Left kidney (tissue), 2 donors: ENCODE data around the gene SLC25A47. TPM values are rescaled to one million over a fixed set of nuclear protein-coding genes. Genes with fewer than 3 reads are reported as not detected.

Experiments
- DNase-seq: peaks from one replicate; pipeline ENCODE4 v3.0.0-alpha.2; 2013
- polyA plus RNA-seq: library from polyadenylated mRNA; unstranded; fragments of 120-200 nt; gene quantifications from one replicate; pipeline ENCODE4 v1.2.1, GENCODE V29; 2013; ENCODE audit not compliant: insufficient read length

The SLC25A47 gene
- polyA plus RNA-seq, 1 donor, result not detected

GRCh38 chr14:100346306-100347091 is 23.4 kb downstream of the SLC25A47 start:
- no peak for DNase-seq

GRCh38 chr14:100348253-100348729 is 25.2 kb downstream of the SLC25A47 start:
- no peak for DNase-seq

- DNase-seq, result no peak
Observed at GRCh38 chr14:100348784-100349685, 25.9 kb downstream of the SLC25A47 start.

- DNase-seq, result no peak
Observed at GRCh38 chr14:100350276-100350926, 27.3 kb downstream of the SLC25A47 start.

GRCh38 chr14:100350986-100351385 is 27.8 kb downstream of the SLC25A47 start:
- DNase-seq, result no peak

GRCh38 chr14:100358396-100358795 is 35.3 kb downstream of the SLC25A47 start:
- DNase-seq, result no peak

- DNase-seq, result no peak
Observed at GRCh38 chr14:100359111-100359510, 36.0 kb downstream of the SLC25A47 start.

- DNase-seq, result no peak
Observed at GRCh38 chr14:100359881-100360280, 36.7 kb downstream of the SLC25A47 start.

- no peak for DNase-seq
Observed at GRCh38 chr14:100361626-100362025, 38.5 kb downstream of the SLC25A47 start.

- DNase-seq, result no peak
Observed at GRCh38 chr14:100362311-100362927, 39.3 kb downstream of the SLC25A47 start.

GRCh38 chr14:100363053-100363452 is 39.9 kb downstream of the SLC25A47 start:
- DNase-seq, result no peak

GRCh38 chr14:100364403-100364802 is 41.3 kb downstream of the SLC25A47 start:
- no peak for DNase-seq

- no peak for DNase-seq
Observed at GRCh38 chr14:100365741-100366140, 42.6 kb downstream of the SLC25A47 start.

GRCh38 chr14:100369019-100369418 is 45.9 kb downstream of the SLC25A47 start:
- no peak for DNase-seq

- no peak for DNase-seq
Observed at GRCh38 chr14:100370003-100370402, 46.9 kb downstream of the SLC25A47 start.

GRCh38 chr14:100371773-100372172 is 48.6 kb downstream of the SLC25A47 start:
- no peak for DNase-seq

- DNase-seq, result no peak
Observed at GRCh38 chr14:100372357-100373048, 49.4 kb downstream of the SLC25A47 start.

GRCh38 chr14:100374270-100374669 is 51.1 kb downstream of the SLC25A47 start:
- no peak for DNase-seq

GRCh38 chr14:100374876-100375265 is 51.7 kb downstream of the SLC25A47 start:
- no peak for DNase-seq

- DNase-seq, result peak; percentile 46
Observed at GRCh38 chr14:100375266-100375962, 52.3 kb downstream of the SLC25A47 start.
